Prostate gland (tissue), 2 donors: ENCODE results near the gene SLC9A7. TPM values are rescaled to one million over a fixed set of nuclear protein-coding genes. Genes with fewer than 3 reads are reported as not detected.

ENCODE experiments used
- DNase-seq: peaks from one replicate; pipeline ENCODE4 v3.0.0-alpha.2; 2019; ENCODE audit warnings: low spot score
- H3K27ac ChIP-seq, 2 donors: fragments of 200-600 bp; sonication (generic); 2 replicates each; pipeline ENCODE4 v1.5.1; 2017 to 2019
- H3K27me3 ChIP-seq: fragments of 200-600 bp; sonication (generic); replicated peaks from 2 replicates; pipeline ENCODE4 v1.5.1; 2019; ENCODE audit not compliant: insufficient read depth
- H3K36me3 ChIP-seq, 2 donors: fragments of 200-600 bp; sonication (generic); 1 replicate in 1 of 2; 2 replicates in 1 of 2; pipeline versions ENCODE4 v1.5.1 to v1.8.1; 2017 to 2019
- H3K4me1 ChIP-seq: fragments of 200-600 bp; sonication (generic); replicated peaks from 2 replicates; pipeline ENCODE4 v1.5.1; 2019
- H3K4me3 ChIP-seq, 2 donors: fragments of 200-600 bp; sonication (generic); 2 replicates each; pipeline ENCODE4 v1.5.1; 2017 to 2019
- H3K9me3 ChIP-seq: fragments of 200-600 bp; sonication (generic); 2 replicates; pipeline ENCODE4 v1.5.1; 2017
- CTCF ChIP-seq, 4 experiments: fragments of 200-600 bp in 2 of 4; fragments of 450-650 bp in 2 of 4; sonication (generic) in 2 of 4; IDR thresholded peaks; 1 replicate in 3 of 4; 2 replicates in 1 of 4; pipeline ENCODE4 v1.5.1; 2016 to 2019; ENCODE audit warnings: antibody characterized with exemption in 4 of 4, mild to moderate bottlenecking in 2 of 4, moderate library complexity in 2 of 4
- POLR2A ChIP-seq: fragments of 450-650 bp; IDR thresholded peaks from one replicate; pipeline ENCODE4 v1.6.1; 2016; ENCODE audit warnings: antibody characterized with exemption, mild to moderate bottlenecking
- POLR2AphosphoS5 ChIP-seq: sonication (generic); formaldehyde crosslinking; IDR thresholded peaks from one replicate; pipeline ENCODE4 v1.6.1; 2017; ENCODE audit warnings: antibody characterized with exemption
- WGBS: methylation state at CpG from one replicate; pipeline ENCODE4 v1.1.5; 2018; 5-methylcytosine and 5-hydroxymethylcytosine counted together
- intact Hi-C: fragments of 100-400 bp; cut with DNase I; formaldehyde crosslinking; loops from one replicate; pipeline ENCODE4 v1.14.2; 2022
- total RNA-seq, 2 donors: library from RNA; depleted of rRNA; stranded (reverse); fragments of >200 nt; gene quantifications; one replicate each; pipeline ENCODE4 v1.1.0, GENCODE V29; 2016

Gene SLC9A7
- total RNA-seq, 2 donors from 2014 or later: 16.5 to 36.5 TPM

- 83% methylated on average over 4 of the region's 4 CpGs for WGBS
- Histone ChIP-seq H3K27ac (no peak overlapping the region), H3K36me3 (no peaks in the 10 kb centered on the region), H3K27me3 (no peaks in the 10 kb centered on the region), H3K4me3 (no peak overlapping the region), H3K4me1 (no peaks in the 10 kb centered on the region), H3K9me3 (no peaks in the 10 kb centered on the region)
- intact Hi-C loops: no loop called here
- TF ChIP-seq POLR2A (no peak), POLR2AphosphoS5 (no peak), CTCF (IDR thresholded peaks at IDR 0.05) (no peak)
- no peak for DNase-seq
Measured at GRCh38 chrX:46782034-46782433, 23.1 kb upstream of the SLC9A7 start.

GRCh38 chrX:46777971-46778810, 19.3 kb upstream of the SLC9A7 start:
- TF ChIP-seq POLR2AphosphoS5 (peak; percentile 19), CTCF (IDR thresholded peaks at IDR 0.05) (no peak)
- WGBS: 4% methylated on average over 7 of the region's 7 CpGs
- H3K27me3 ChIP-seq: no peaks in the 10 kb centered on the region
- H3K9me3 ChIP-seq: no peaks in the 10 kb centered on the region
- H3K36me3 ChIP-seq: no peaks in the 10 kb centered on the region
- H3K4me3 ChIP-seq: no peak overlapping the region
- H3K4me1 ChIP-seq: no peaks in the 10 kb centered on the region
- peak overlapping the region; percentile 26 to 38 for H3K27ac ChIP-seq
- no peak for DNase-seq
- intact Hi-C loops: no loop called here

GRCh38 chrX:46770817-46771163, 11.9 kb upstream of the SLC9A7 start:
- no peak overlapping the region for H3K4me3 ChIP-seq
- no peak for DNase-seq
- intact Hi-C loops: no loop called here
- H3K9me3 ChIP-seq: no peaks in the 10 kb centered on the region
- H3K27me3 ChIP-seq: no peaks in the 10 kb centered on the region
- H3K27ac ChIP-seq: no peak overlapping the region
- no peaks in the 10 kb centered on the region for H3K36me3 ChIP-seq
- WGBS: 38% methylated on average over 1 of the region's 1 CpG
- no peaks in the 10 kb centered on the region for H3K4me1 ChIP-seq
- TF ChIP-seq CTCF (IDR thresholded peaks at IDR 0.05) (no peak), POLR2AphosphoS5 (no peak)

GRCh38 chrX:46770000-46770816, 11.3 kb upstream of the SLC9A7 start:
- TF ChIP-seq CTCF (IDR thresholded peaks at IDR 0.05) (no peak), POLR2A (no peak), POLR2AphosphoS5 (no peak)
- H3K4me1 ChIP-seq: no peaks in the 10 kb centered on the region
- H3K4me3 ChIP-seq: no peak overlapping the region
- H3K27ac ChIP-seq: no peak overlapping the region
- no peaks in the 10 kb centered on the region for H3K27me3 ChIP-seq
- no peaks in the 10 kb centered on the region for H3K36me3 ChIP-seq
- intact Hi-C loops: no loop called here
- DNase-seq: no peak
- WGBS: 46% methylated on average over 4 of the region's 4 CpGs
- H3K9me3 ChIP-seq: no peaks in the 10 kb centered on the region
